Neural progenitor cell (in vitro differentiated cells): Measurements from ENCODE around the gene IDUA. TPM values are rescaled to one million over a fixed set of nuclear protein-coding genes. Genes with fewer than 3 reads are reported as not detected.

ENCODE experiments used
- DNase-seq: peaks from one replicate; pipeline ENCODE4 v3.0.0-alpha.2; 2016; ENCODE audit warnings: low spot score
- H2AFZ ChIP-seq: fragments of 200-600 bp; sonication (generic); replicated peaks from 2 replicates; pipeline ENCODE4 v1.6.1; 2016; ENCODE audit warnings: antibody characterized with exemption
- H3F3A ChIP-seq: fragments of 200-600 bp; sonication (generic); 2 replicates; pipeline ENCODE4 v1.6.1; 2016; ENCODE audit warnings: antibody characterized with exemption, low read depth
- H3K27ac ChIP-seq: fragments of 200-600 bp; sonication (generic); 2 replicates; pipeline ENCODE4 v1.5.1; 2016; ENCODE audit warnings: mild to moderate bottlenecking
- H3K27me3 ChIP-seq: fragments of 200-600 bp; sonication (generic); 2 replicates; pipeline ENCODE4 v1.6.1; 2016; ENCODE audit warnings: mild to moderate bottlenecking, moderate library complexity
- H3K36me3 ChIP-seq: fragments of 200-600 bp; sonication (generic); 2 replicates; pipeline ENCODE4 v1.5.1; 2016
- H3K4me1 ChIP-seq: fragments of 200-600 bp; sonication (generic); 2 replicates; pipeline ENCODE4 v1.6.1; 2016; ENCODE audit warnings: mixed run types
- H3K4me2 ChIP-seq: fragments of 200-600 bp; sonication (generic); 2 replicates; pipeline ENCODE4 v1.6.1; 2016
- H3K4me3 ChIP-seq: fragments of 200-600 bp; sonication (generic); 2 replicates; pipeline ENCODE4 v1.5.1; 2016
- H3K79me2 ChIP-seq: fragments of 200-600 bp; sonication (generic); 2 replicates; pipeline ENCODE4 v1.6.1; 2016; ENCODE audit warnings: low read depth
- H3K9ac ChIP-seq: fragments of 200-600 bp; sonication (generic); 2 replicates; pipeline ENCODE4 v1.6.1; 2016
- H3K9me3 ChIP-seq: fragments of 200-600 bp; sonication (generic); 2 replicates; pipeline ENCODE4 v1.5.1; 2016; ENCODE audit warnings: low read depth
- H4K20me1 ChIP-seq: fragments of 200-600 bp; sonication (generic); 2 replicates; pipeline ENCODE4 v1.6.1; 2016; ENCODE audit warnings: low read depth
- H3K27ac Mint-ChIP-seq: 3 replicates; pipeline ENCODE4 v1.8.0; 2021; ENCODE audit warnings: mixed read lengths
- H3K27me3 Mint-ChIP-seq: 2 replicates; pipeline ENCODE4 v1.8.0; 2022; ENCODE audit warnings: low read depth, mild to moderate bottlenecking, inconsistent platforms, moderate library complexity, mixed read lengths; ENCODE audit not compliant: insufficient read depth
- H3K36me3 Mint-ChIP-seq: 3 replicates; pipeline ENCODE4 v1.8.0; 2021; ENCODE audit warnings: mixed read lengths
- H3K4me1 Mint-ChIP-seq: 3 replicates; pipeline ENCODE4 v1.8.0; 2021; ENCODE audit warnings: mixed read lengths
- H3K4me3 Mint-ChIP-seq: 3 replicates; pipeline ENCODE4 v1.8.0; 2021; ENCODE audit warnings: mild to moderate bottlenecking, moderate library complexity, mixed read lengths
- H3K9me3 Mint-ChIP-seq: 3 replicates; pipeline ENCODE4 v1.8.0; 2020; ENCODE audit warnings: mixed read lengths
- CTCF ChIP-seq: fragments of 200-600 bp; sonication (generic); IDR thresholded peaks from 2 replicates; pipeline ENCODE4 v1.5.1; 2017; ENCODE audit warnings: antibody characterized with exemption, mild to moderate bottlenecking
- EZH2 ChIP-seq: fragments of 200-600 bp; sonication (generic); IDR thresholded peaks from 2 replicates; pipeline ENCODE4 v1.6.1; 2017; ENCODE audit warnings: antibody characterized with exemption, mild to moderate bottlenecking, moderate library complexity
- EZH2phosphoT487 ChIP-seq: fragments of 200-600 bp; sonication (generic); IDR thresholded peaks from 2 replicates; pipeline ENCODE4 v1.6.1; 2017; ENCODE audit warnings: antibody characterized with exemption
- total RNA-seq: library from RNA; depleted of rRNA; stranded (reverse); fragments of >200 nt; gene quantifications from 2 replicates; pipeline ENCODE4 v1.2.3, GENCODE V29; 2015; ENCODE audit warnings: low replicate concordance

The IDUA gene
- total RNA-seq, 1 donor from 2014 or later: 0.47 TPM

- Histone ChIP-seq H2AFZ (no peak overlapping the region), H3K9me3 (no peaks in the 10 kb centered on the region), H3K9ac (no peak overlapping the region), H3K79me2 (no peaks in the 10 kb centered on the region), H3K4me2 (peak overlapping the region; percentile 80), H4K20me1 (no peaks in the 10 kb centered on the region), H3K27me3 (peaks cover 41% of the 10 kb centered on the region), H3K36me3 (no peaks in the 10 kb centered on the region), H3K4me3 (peak overlapping the region; percentile 53), H3K27ac (no peak overlapping the region), H3F3A (peaks cover 14% of the 10 kb centered on the region), H3K4me1 (peaks cover 14% of the 10 kb centered on the region)
- TF ChIP-seq CTCF: no peak
- no peak for TF ChIP-seq EZH2phosphoT487
- no peak for TF ChIP-seq EZH2
- Mint-ChIP-seq H3K4me1 (peaks cover 14% of the 10 kb centered on the region), H3K36me3 (no peaks in the 10 kb centered on the region), H3K9me3 (no peaks in the 10 kb centered on the region), H3K4me3 (peak overlapping the region; percentile 85), H3K27me3 (peaks cover 14% of the 10 kb centered on the region), H3K27ac (no peak overlapping the region)
- DNase-seq: no peak
Observed at GRCh38 chr4:987624-988513, 1.0 kb downstream of the IDUA start.

GRCh38 chr4:988726-989721 is 2.2 kb downstream of the IDUA start:
- H3K9ac ChIP-seq: no peak overlapping the region
- H3K27ac Mint-ChIP-seq: no peak overlapping the region
- H2AFZ ChIP-seq: no peak overlapping the region
- no peaks in the 10 kb centered on the region for H3K36me3 ChIP-seq
- H3K27ac ChIP-seq: no peak overlapping the region
- peaks cover 13% of the 10 kb centered on the region for H3K4me1 Mint-ChIP-seq
- H3K27me3 ChIP-seq: peaks cover 34% of the 10 kb centered on the region
- no peaks in the 10 kb centered on the region for H4K20me1 ChIP-seq
- no peak for DNase-seq
- H3K4me2 ChIP-seq: no peak overlapping the region
- H3K4me3 Mint-ChIP-seq: no peak overlapping the region
- peaks cover 17% of the 10 kb centered on the region for H3K27me3 Mint-ChIP-seq
- H3K4me3 ChIP-seq: no peak overlapping the region
- TF ChIP-seq EZH2phosphoT487: no peak
- TF ChIP-seq EZH2: no peak
- H3K9me3 Mint-ChIP-seq: no peaks in the 10 kb centered on the region
- no peaks in the 10 kb centered on the region for H3K36me3 Mint-ChIP-seq
- H3K4me1 ChIP-seq: peaks cover 14% of the 10 kb centered on the region
- no peaks in the 10 kb centered on the region for H3K9me3 ChIP-seq
- peaks cover 14% of the 10 kb centered on the region for H3F3A ChIP-seq
- H3K79me2 ChIP-seq: no peaks in the 10 kb centered on the region

- Histone ChIP-seq H3K4me1 (peaks cover 12% of the 10 kb centered on the region), H3F3A (peaks cover 8% of the 10 kb centered on the region), H4K20me1 (no peaks in the 10 kb centered on the region), H3K4me3 (no peak overlapping the region), H3K4me2 (no peak overlapping the region), H3K27ac (no peak overlapping the region), H2AFZ (no peak overlapping the region), H3K27me3 (peaks cover 25% of the 10 kb centered on the region), H3K79me2 (no peaks in the 10 kb centered on the region), H3K9me3 (no peaks in the 10 kb centered on the region), H3K9ac (no peak overlapping the region), H3K36me3 (no peaks in the 10 kb centered on the region)
- Mint-ChIP-seq H3K4me3 (no peak overlapping the region), H3K36me3 (no peaks in the 10 kb centered on the region), H3K27ac (no peak overlapping the region), H3K4me1 (peaks cover 10% of the 10 kb centered on the region), H3K9me3 (no peaks in the 10 kb centered on the region), H3K27me3 (peaks cover 11% of the 10 kb centered on the region)
- DNase-seq: no peak
- TF ChIP-seq CTCF: no peak
- no peak for TF ChIP-seq EZH2
- no peak for TF ChIP-seq EZH2phosphoT487
Observed at GRCh38 chr4:989722-990471, 3.1 kb downstream of the IDUA start.
